IPS DF 6.9 (cell line): Measurements from ENCODE around the gene ADAM12.

Source experiments
- DNase-seq: peaks from one replicate; pipeline ENCODE4 v3.0.0-alpha.2; 2013; ENCODE audit warnings: low read depth, low spot score
- H3K27ac ChIP-seq: one replicate; pipeline ENCODE4 v1.5.1; 2013; ENCODE audit warnings: low read length, control low read depth
- H3K27me3 ChIP-seq: 2 replicates; pipeline ENCODE4 v1.6.1; 2013; ENCODE audit warnings: mild to moderate bottlenecking, low read length; ENCODE audit not compliant: control insufficient read depth, insufficient read depth
- H3K36me3 ChIP-seq: 2 replicates; pipeline ENCODE4 v1.6.1; 2013; ENCODE audit warnings: low read length; ENCODE audit not compliant: control insufficient read depth, insufficient read depth
- H3K4me1 ChIP-seq: 2 replicates; pipeline ENCODE4 v1.6.1; 2013; ENCODE audit warnings: low read length; ENCODE audit not compliant: control insufficient read depth, insufficient read depth
- H3K4me3 ChIP-seq: 2 replicates; pipeline ENCODE4 v1.5.1; 2013; ENCODE audit warnings: mild to moderate bottlenecking, low read length
- H3K9me3 ChIP-seq: 2 replicates; pipeline ENCODE4 v1.6.1; 2013; ENCODE audit warnings: low read length, inconsistent platforms; ENCODE audit not compliant: control insufficient read depth, insufficient read depth
- WGBS: extraction: QIAGEN DNeasy Blood & Tissue Kit; methylation state at CpG from one replicate; pipeline ENCODE4 v1.1.7; 2013; ENCODE audit warnings: mixed read lengths, missing lambda C conversion rate; ENCODE audit not compliant: insufficient read length, insufficient coverage; 5-methylcytosine and 5-hydroxymethylcytosine counted together

ADAM12 gene

GRCh38 chr10:126163506-126163905 lies 224.8 kb downstream of the ADAM12 start:
- DNase-seq = no peak
- H3K4me3 ChIP-seq = no peak overlapping the region
- no CpG with 5 or more reads among the region's 4 CpGs for WGBS
- no peaks in the 10 kb centered on the region for H3K27me3 ChIP-seq
- no peaks in the 10 kb centered on the region; the same call in 1 of the 2 replicates for H3K4me1 ChIP-seq
- H3K9me3 ChIP-seq = no peaks in the 10 kb centered on the region
- H3K36me3 ChIP-seq = no peaks in the 10 kb centered on the region
- no peak overlapping the region for H3K27ac ChIP-seq

GRCh38 chr10:126161691-126162090 lies 226.6 kb downstream of the ADAM12 start:
- Histone ChIP-seq H3K4me1 (peaks cover 2% of the 10 kb centered on the region), H3K9me3 (no peaks in the 10 kb centered on the region), H3K27ac (no peak overlapping the region), H3K27me3 (no peaks in the 10 kb centered on the region), H3K4me3 (no peak overlapping the region), H3K36me3 (no peaks in the 10 kb centered on the region)
- WGBS = no CpG with 5 or more reads among the region's 5 CpGs
- no peak for DNase-seq

DNA sequence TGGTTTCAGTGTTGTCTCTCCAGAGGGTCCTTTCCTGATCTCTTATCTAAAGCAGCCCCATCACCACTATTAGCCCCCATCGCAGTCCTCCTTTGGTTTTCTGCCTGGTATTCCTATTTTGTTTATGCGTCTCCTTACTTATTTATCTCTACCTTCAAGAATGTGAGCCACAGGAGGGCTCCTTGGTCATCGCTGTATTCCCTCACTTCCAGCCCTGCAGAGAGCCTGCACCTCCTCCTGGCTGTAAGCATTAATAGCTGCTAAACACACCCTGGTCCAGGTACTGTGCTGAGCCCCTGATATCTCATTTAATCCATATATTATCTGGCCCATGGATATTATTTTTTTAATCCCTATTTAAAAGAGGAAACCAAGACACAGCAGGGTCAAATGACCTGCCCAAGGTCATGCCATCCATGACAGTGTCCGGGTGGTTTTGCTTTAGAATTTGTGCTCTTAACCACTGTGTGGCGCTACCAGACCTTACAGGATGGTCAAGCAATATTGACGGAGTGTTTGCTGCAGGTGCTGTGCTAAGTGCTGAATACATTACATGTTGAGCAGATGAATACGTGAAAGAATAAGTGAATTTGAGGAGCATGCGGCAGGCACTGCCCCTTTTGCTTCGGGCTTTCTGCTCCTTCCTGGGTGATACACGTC lies 227.2 kb downstream of the ADAM12 start:
- H3K36me3 ChIP-seq = no peaks in the 10 kb centered on the region
- no CpG with 5 or more reads among the region's 10 CpGs for WGBS
- peaks cover 2% of the 10 kb centered on the region for H3K4me1 ChIP-seq
- DNase-seq = no peak
- no peaks in the 10 kb centered on the region for H3K9me3 ChIP-seq
- H3K4me3 ChIP-seq = no peak overlapping the region
- H3K27me3 ChIP-seq = no peaks in the 10 kb centered on the region
- H3K27ac ChIP-seq = no peak overlapping the region

DNA sequence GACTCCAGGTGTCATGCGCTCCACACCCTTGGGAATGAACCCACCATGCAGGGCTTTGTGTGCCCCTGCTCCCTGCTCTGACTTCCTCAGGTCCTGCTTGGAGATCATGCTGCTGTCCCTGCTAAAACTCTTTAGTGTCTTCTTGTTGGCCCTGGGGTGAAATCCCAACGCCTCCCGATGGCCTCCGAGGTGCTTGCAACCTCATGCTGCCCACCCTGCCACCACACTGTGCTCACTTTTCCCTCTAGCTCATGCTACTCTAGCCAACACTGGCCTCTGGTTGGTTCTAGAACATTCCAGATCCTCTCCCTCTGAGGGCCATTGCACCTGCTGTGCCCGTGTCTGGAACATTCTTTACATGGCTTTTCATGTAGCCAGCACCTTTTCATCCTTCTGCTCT lies 227.7 kb downstream of the ADAM12 start:
- no peaks in the 10 kb centered on the region for H3K9me3 ChIP-seq
- no peak overlapping the region for H3K27ac ChIP-seq
- no peaks in the 10 kb centered on the region for H3K36me3 ChIP-seq
- no CpG with 5 or more reads among the region's 5 CpGs for WGBS
- DNase-seq = no peak
- H3K27me3 ChIP-seq = no peaks in the 10 kb centered on the region
- H3K4me1 ChIP-seq = peaks cover 4% of the 10 kb centered on the region
- H3K4me3 ChIP-seq = no peak overlapping the region

GRCh38 chr10:126158133-126158892 lies 230.0 kb downstream of the ADAM12 start:
- no CpG with 5 or more reads among the region's 20 CpGs for WGBS
- Histone ChIP-seq H3K4me3 (no peak overlapping the region), H3K9me3 (no peaks in the 10 kb centered on the region), H3K27ac (no peak overlapping the region), H3K27me3 (no peaks in the 10 kb centered on the region), H3K36me3 (no peaks in the 10 kb centered on the region), H3K4me1 (peaks cover 6% of the 10 kb centered on the region)
- DNase-seq = no peak

- DNase-seq = no peak
- no peak overlapping the region for H3K27ac ChIP-seq
- WGBS = no CpG with 5 or more reads among the region's 5 CpGs
- H3K36me3 ChIP-seq = no peaks in the 10 kb centered on the region
- H3K9me3 ChIP-seq = no peaks in the 10 kb centered on the region
- H3K27me3 ChIP-seq = no peaks in the 10 kb centered on the region
- no peak overlapping the region for H3K4me3 ChIP-seq
- peaks cover 6% of the 10 kb centered on the region for H3K4me1 ChIP-seq
Observed at GRCh38 chr10:126157189-126157588, 231.1 kb downstream of the ADAM12 start.

GRCh38 chr10:126156503-126156902 lies 231.8 kb downstream of the ADAM12 start:
- H3K9me3 ChIP-seq = no peaks in the 10 kb centered on the region
- no peak overlapping the region for H3K27ac ChIP-seq
- H3K27me3 ChIP-seq = no peaks in the 10 kb centered on the region
- no peaks in the 10 kb centered on the region for H3K36me3 ChIP-seq
- H3K4me1 ChIP-seq = peaks cover 6% of the 10 kb centered on the region
- no peak for DNase-seq
- no peak overlapping the region for H3K4me3 ChIP-seq
- no CpG with 5 or more reads among the region's 6 CpGs for WGBS

DNA sequence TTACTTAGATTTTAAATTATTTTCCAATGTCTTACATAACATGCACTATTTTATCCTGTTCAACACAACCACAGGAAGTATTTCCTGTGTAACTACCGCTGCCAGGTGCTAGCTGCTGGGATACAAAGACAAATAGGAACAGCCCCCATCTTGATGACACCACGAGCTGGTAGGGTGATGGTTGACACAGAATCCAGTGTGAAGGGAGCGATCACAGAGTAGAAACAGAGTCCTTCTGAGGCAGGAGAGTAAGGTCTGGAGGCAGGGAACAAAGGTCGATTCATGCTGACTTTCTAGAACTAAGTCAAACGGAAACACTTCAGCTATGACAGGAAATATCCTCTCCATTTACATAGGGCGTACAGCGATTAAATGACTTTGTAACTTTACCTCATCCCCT lies 232.3 kb downstream of the ADAM12 start:
- no peak for DNase-seq
- peaks cover 6% of the 10 kb centered on the region; the same call in 1 of the 2 replicates for H3K4me1 ChIP-seq
- no peaks in the 10 kb centered on the region for H3K36me3 ChIP-seq
- H3K27ac ChIP-seq = no peak overlapping the region
- H3K27me3 ChIP-seq = no peaks in the 10 kb centered on the region
- WGBS = no CpG with 5 or more reads among the region's 7 CpGs
- no peaks in the 10 kb centered on the region for H3K9me3 ChIP-seq
- H3K4me3 ChIP-seq = no peak overlapping the region

DNA sequence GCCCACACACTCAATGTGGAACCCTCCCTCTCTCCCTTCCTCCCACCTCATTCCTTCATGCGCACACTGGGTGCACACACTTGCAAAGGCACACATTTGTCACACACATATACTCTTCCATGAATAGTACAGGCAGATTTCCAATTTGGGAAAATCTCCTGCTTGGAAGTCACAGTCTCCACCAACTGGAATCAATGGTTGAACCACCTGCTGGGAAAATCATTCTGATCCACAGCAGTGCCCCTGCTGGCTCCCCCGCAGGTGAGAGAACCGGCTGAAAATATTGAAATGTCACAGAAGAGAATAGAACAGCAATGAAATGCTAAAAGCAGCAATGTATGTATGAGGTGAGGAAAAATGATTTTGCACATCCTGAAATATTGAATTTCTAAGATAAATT lies 232.7 kb downstream of the ADAM12 start:
- no peaks in the 10 kb centered on the region for H3K27me3 ChIP-seq
- no peak overlapping the region for H3K4me3 ChIP-seq
- H3K27ac ChIP-seq = no peak overlapping the region
- no peaks in the 10 kb centered on the region for H3K9me3 ChIP-seq
- H3K36me3 ChIP-seq = no peaks in the 10 kb centered on the region
- DNase-seq = no peak
- H3K4me1 ChIP-seq = peaks cover 6% of the 10 kb centered on the region; the same call in 1 of the 2 replicates
- WGBS = no CpG with 5 or more reads among the region's 3 CpGs

DNA sequence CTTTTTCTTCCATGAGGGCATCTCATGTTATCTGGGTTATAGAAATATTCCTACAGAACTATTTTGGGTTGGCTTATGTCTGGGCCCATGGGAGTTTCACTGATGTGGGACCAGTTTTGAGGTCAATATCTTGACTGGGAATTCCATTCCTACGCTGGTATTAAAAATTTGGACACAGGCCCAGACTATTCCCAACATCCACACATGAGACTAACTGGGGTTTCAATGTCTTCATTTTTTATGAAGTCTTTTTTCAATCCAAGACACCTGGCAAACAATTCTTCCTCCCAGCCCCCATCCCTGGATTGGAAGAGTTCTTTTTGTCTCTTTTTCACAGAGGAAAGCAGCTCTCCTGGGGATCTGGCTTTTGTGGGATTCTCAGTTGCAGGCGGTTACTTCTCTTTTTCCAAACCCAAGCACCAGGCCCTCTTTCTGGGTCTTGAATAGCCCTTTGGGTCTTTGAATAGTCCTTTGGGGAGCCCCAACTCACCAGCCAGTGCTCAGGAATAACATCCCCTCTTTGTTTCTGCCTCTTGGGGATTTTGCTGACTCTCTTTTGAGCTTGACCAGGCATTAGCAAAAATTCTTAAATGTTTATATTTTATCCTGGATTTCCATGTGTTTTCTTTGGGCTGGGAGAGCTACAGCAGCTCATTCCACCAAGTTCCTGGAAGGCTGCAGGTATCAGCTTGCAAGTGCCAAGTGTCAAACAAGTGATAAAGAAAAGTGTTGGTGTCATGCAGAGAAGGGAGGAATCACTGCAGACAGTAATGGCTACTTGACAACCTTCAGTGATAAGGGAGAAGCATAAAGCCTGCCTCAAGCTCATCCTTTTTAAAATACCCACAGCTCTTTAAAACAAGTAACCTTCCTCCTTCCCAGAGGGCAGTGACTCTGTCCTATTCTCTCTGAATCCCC lies 234.3 kb downstream of the ADAM12 start:
- Histone ChIP-seq H3K27me3 (no peaks in the 10 kb centered on the region), H3K36me3 (no peaks in the 10 kb centered on the region), H3K4me3 (no peak overlapping the region), H3K4me1 (peaks cover 6% of the 10 kb centered on the region; the same call in 1 of the 2 replicates), H3K9me3 (no peaks in the 10 kb centered on the region), H3K27ac (no peak overlapping the region)
- DNase-seq = no peak
- no CpG with 5 or more reads among the region's 2 CpGs for WGBS
